DND-41 (cell line): ENCODE results near the gene DCC.

Source experiments
- ATAC-seq: fragments of 200-7000 bp; cut with Tn5 transposase; 3 replicates; pipeline ENCODE4 v1.9.1; 2021; ENCODE audit warnings: low read depth; ENCODE audit not compliant: insufficient read depth
- DNase-seq: peaks from one replicate; pipeline ENCODE4 v3.0.0-alpha.2; 2020
- H2AFZ ChIP-seq: 2 replicates; pipeline ENCODE4 v1.6.0; 2012; ENCODE audit warnings: low read depth, low read length
- H3K27ac ChIP-seq: 2 replicates; pipeline ENCODE4 v1.5.1; 2012; ENCODE audit warnings: low read length, inconsistent platforms
- H3K27me3 ChIP-seq: fragments of 200-600 bp; sonication (generic); 2 replicates; pipeline ENCODE4 v1.6.0; 2012; ENCODE audit warnings: low read length, mild to moderate bottlenecking, inconsistent platforms; ENCODE audit not compliant: insufficient read depth, poor library complexity
- H3K36me3 ChIP-seq: 2 replicates; pipeline ENCODE4 v1.5.1; 2012; ENCODE audit warnings: low read length, inconsistent platforms; ENCODE audit not compliant: insufficient read depth
- H3K4me1 ChIP-seq: 2 replicates; pipeline ENCODE4 v1.5.1; 2012; ENCODE audit warnings: mild to moderate bottlenecking, low read length; ENCODE audit not compliant: insufficient read depth
- H3K4me2 ChIP-seq: 2 replicates; pipeline ENCODE4 v1.6.0; 2012; ENCODE audit warnings: mild to moderate bottlenecking, moderate library complexity, low read length, inconsistent platforms; ENCODE audit not compliant: insufficient read depth
- H3K4me3 ChIP-seq, 2 experiments: fragments of 200-600 bp in 1 of 2; shearing (Covaris generic) in 1 of 2; 2 replicates each; pipeline ENCODE4 v1.5.1; 2012 to 2016; ENCODE audit warnings: inconsistent platforms in 2 of 2, low read length in 2 of 2, mild to moderate bottlenecking in 2 of 2, low read depth in 1 of 2, moderate library complexity in 1 of 2
- H3K79me2 ChIP-seq: 2 replicates; pipeline ENCODE4 v1.6.0; 2012; ENCODE audit warnings: low read length, inconsistent platforms; ENCODE audit not compliant: insufficient read depth
- H3K9ac ChIP-seq: 2 replicates; pipeline ENCODE4 v1.6.0; 2012; ENCODE audit warnings: low read depth, mild to moderate bottlenecking, inconsistent platforms, low read length, moderate library complexity
- H3K9me3 ChIP-seq: 2 replicates; pipeline ENCODE4 v1.5.1; 2012; ENCODE audit warnings: low read length, moderate library complexity, mild to moderate bottlenecking, inconsistent platforms; ENCODE audit not compliant: insufficient read depth, severe bottlenecking
- H4K20me1 ChIP-seq: 2 replicates; pipeline ENCODE4 v1.6.0; 2012; ENCODE audit warnings: low read length; ENCODE audit not compliant: insufficient read depth
- CTCF ChIP-seq: IDR thresholded peaks from 2 replicates; pipeline ENCODE4 v1.5.1; 2012; ENCODE audit warnings: borderline replicate concordance, low read length, moderate library complexity, mild to moderate bottlenecking; ENCODE audit not compliant: poor library complexity, severe bottlenecking; ENCODE audit errors: extremely low read depth
- EZH2 ChIP-seq: IDR thresholded peaks from 3 replicates; pipeline ENCODE4 v1.6.1; 2012; ENCODE audit warnings: borderline replicate concordance, low read depth, mild to moderate bottlenecking, moderate library complexity, low read length, inconsistent platforms; ENCODE audit not compliant: severe bottlenecking

The DCC gene

GRCh38 chr18:52722904-52723303 lies 382.9 kb downstream of the DCC start:
- no peak overlapping the region for H3K27ac ChIP-seq
- H2AFZ ChIP-seq = no peak overlapping the region
- TF ChIP-seq EZH2 (no peak), CTCF (no peak)
- H3K36me3 ChIP-seq = no peaks in the 10 kb centered on the region
- DNase-seq (no peak), ATAC-seq (no peak)
- H3K9me3 ChIP-seq = no peaks in the 10 kb centered on the region
- no peak overlapping the region for H3K9ac ChIP-seq
- no peaks in the 10 kb centered on the region for H4K20me1 ChIP-seq
- no peak overlapping the region for H3K4me2 ChIP-seq
- H3K4me1 ChIP-seq = no peaks in the 10 kb centered on the region
- H3K4me3 ChIP-seq = no peak overlapping the region
- no peaks in the 10 kb centered on the region for H3K27me3 ChIP-seq
- no peaks in the 10 kb centered on the region for H3K79me2 ChIP-seq

- Histone ChIP-seq H3K9me3 (no peaks in the 10 kb centered on the region), H2AFZ (no peak overlapping the region), H3K4me3 (no peak overlapping the region), H3K79me2 (no peaks in the 10 kb centered on the region), H4K20me1 (no peaks in the 10 kb centered on the region), H3K4me1 (no peaks in the 10 kb centered on the region), H3K4me2 (no peak overlapping the region), H3K27ac (no peak overlapping the region), H3K36me3 (no peaks in the 10 kb centered on the region), H3K9ac (no peak overlapping the region), H3K27me3 (no peaks in the 10 kb centered on the region)
- ATAC-seq (no peak), DNase-seq (no peak)
- TF ChIP-seq EZH2 (no peak), CTCF (no peak)
Measured at GRCh38 chr18:52723550-52723970, 383.6 kb downstream of the DCC start.

GRCh38 chr18:52730972-52731619 lies 391.1 kb downstream of the DCC start:
- no peaks in the 10 kb centered on the region for H3K79me2 ChIP-seq
- no peak for ATAC-seq
- no peaks in the 10 kb centered on the region for H3K9me3 ChIP-seq

More at GRCh38 chr18:52730972-52731619, 391.1 kb downstream of the DCC start:
- no peak for TF ChIP-seq CTCF
- no peak for TF ChIP-seq EZH2
- Histone ChIP-seq H3K4me2 (no peak overlapping the region), H4K20me1 (no peaks in the 10 kb centered on the region), H3K36me3 (no peaks in the 10 kb centered on the region), H3K4me3 (no peak overlapping the region), H3K4me1 (no peaks in the 10 kb centered on the region), H3K27ac (no peak overlapping the region), H3K9ac (no peak overlapping the region), H2AFZ (no peak overlapping the region), H3K27me3 (no peaks in the 10 kb centered on the region)
- no peak for DNase-seq
